HUES48 (cell line): ENCODE data around the gene PSMC3IP.

Experiments used
- H3K27ac ChIP-seq: one replicate; pipeline ENCODE4 v1.7.0; 2013; ENCODE audit warnings: low read depth, low read length, inconsistent platforms
- H3K27me3 ChIP-seq: 2 replicates; pipeline ENCODE4 v1.6.1; 2013; ENCODE audit warnings: mild to moderate bottlenecking, low read length; ENCODE audit not compliant: control insufficient read depth, insufficient read depth
- H3K36me3 ChIP-seq: 2 replicates; pipeline ENCODE4 v1.6.1; 2013; ENCODE audit warnings: low read length; ENCODE audit not compliant: control insufficient read depth, insufficient read depth
- H3K4me1 ChIP-seq: 2 replicates; pipeline ENCODE4 v1.6.1; 2013; ENCODE audit warnings: mild to moderate bottlenecking, low read length; ENCODE audit not compliant: control insufficient read depth, insufficient read depth
- H3K4me3 ChIP-seq: 2 replicates; pipeline ENCODE4 v1.5.1; 2013; ENCODE audit warnings: mild to moderate bottlenecking, low read depth, low read length
- H3K9ac ChIP-seq: 2 replicates; pipeline ENCODE4 v1.6.1; 2013; ENCODE audit warnings: mild to moderate bottlenecking, low read depth, low read length, moderate library complexity
- H3K9me3 ChIP-seq: 2 replicates; pipeline ENCODE4 v1.6.1; 2013; ENCODE audit warnings: low read length; ENCODE audit not compliant: control insufficient read depth, insufficient read depth

PSMC3IP gene

GRCh38 chr17:42536372-42537155 is 41.0 kb downstream of the PSMC3IP start:
- peaks cover 10% of the 10 kb centered on the region for H3K27me3 ChIP-seq
- H3K36me3 ChIP-seq = peaks cover 17% of the 10 kb centered on the region
- H3K27ac ChIP-seq = peak overlapping the region; percentile 58
- H3K9me3 ChIP-seq = no peaks in the 10 kb centered on the region
- peak overlapping the region; percentile 81 for H3K9ac ChIP-seq
- peaks cover 17% of the 10 kb centered on the region for H3K4me1 ChIP-seq
- H3K4me3 ChIP-seq = peak overlapping the region; percentile 65

- peaks cover 17% of the 10 kb centered on the region for H3K4me1 ChIP-seq
- H3K9ac ChIP-seq = peak within 1 kb of the TSS; percentile 81
- peaks cover 16% of the 10 kb centered on the region for H3K27me3 ChIP-seq
- H3K36me3 ChIP-seq = peaks cover 11% of the 10 kb centered on the region; the same call in 1 of the 2 replicates
- H3K9me3 ChIP-seq = no peaks in the 10 kb centered on the region
- peak within 1 kb of the TSS; percentile 65 for H3K4me3 ChIP-seq
- peak within 1 kb of the TSS; percentile 58 for H3K27ac ChIP-seq
These were observed 41.5 kb downstream of the PSMC3IP start, which contains the start of gene NAGLU for GRCh38 chr17:42536048-42536371. Gene NAGLU, plus strand, starts transcription at chr17:42536241. Its CDS starts 32 bp downstream, at chr17:42536273.

GRCh38 chr17:42535155-42536047 is 42.1 kb downstream of the PSMC3IP start:
- peak overlapping the region; percentile 65 for H3K4me3 ChIP-seq
- H3K4me1 ChIP-seq = peaks cover 17% of the 10 kb centered on the region
- no peaks in the 10 kb centered on the region for H3K9me3 ChIP-seq
- H3K27me3 ChIP-seq = peaks cover 19% of the 10 kb centered on the region
- H3K9ac ChIP-seq = no peak overlapping the region
- H3K36me3 ChIP-seq = peaks cover 6% of the 10 kb centered on the region; the same call in 1 of the 2 replicates
- no peak overlapping the region for H3K27ac ChIP-seq

GRCh38 chr17:42531455-42532354 is 45.8 kb downstream of the PSMC3IP start:
- Histone ChIP-seq H3K4me3 (peak overlapping the region; percentile 47; the same call in 1 of the 2 replicates), H3K9ac (no peak overlapping the region), H3K9me3 (no peaks in the 10 kb centered on the region), H3K27me3 (peaks cover 19% of the 10 kb centered on the region), H3K27ac (peak overlapping the region; percentile 20), H3K36me3 (no peaks in the 10 kb centered on the region), H3K4me1 (peaks cover 15% of the 10 kb centered on the region)

- Histone ChIP-seq H3K4me1 (peaks cover 14% of the 10 kb centered on the region), H3K27me3 (peaks cover 19% of the 10 kb centered on the region), H3K27ac (no peak overlapping the region), H3K9me3 (no peaks in the 10 kb centered on the region), H3K36me3 (no peaks in the 10 kb centered on the region), H3K9ac (no peak overlapping the region), H3K4me3 (no peak overlapping the region)
These were observed 46.5 kb downstream of the PSMC3IP start for GRCh38 chr17:42530952-42531454.

- Histone ChIP-seq H3K9ac (no peak overlapping the region), H3K4me1 (0 out of 2 replicates have a peak, but pooled peaks cover 3% of the 10 kb centered on the region), H3K27me3 (peaks cover 19% of the 10 kb centered on the region), H3K4me3 (no peak overlapping the region), H3K36me3 (no peaks in the 10 kb centered on the region), H3K27ac (no peak overlapping the region), H3K9me3 (no peaks in the 10 kb centered on the region)
These were observed 48.5 kb downstream of the PSMC3IP start for GRCh38 chr17:42529061-42529460.

- Histone ChIP-seq H3K36me3 (no peaks in the 10 kb centered on the region), H3K4me3 (no peak overlapping the region), H3K27ac (no peak overlapping the region), H3K9ac (no peak overlapping the region), H3K27me3 (peaks cover 11% of the 10 kb centered on the region), H3K4me1 (0 out of 2 replicates have a peak, but pooled peaks cover 3% of the 10 kb centered on the region), H3K9me3 (no peaks in the 10 kb centered on the region)
These were observed 49.6 kb downstream of the PSMC3IP start for GRCh38 chr17:42527932-42528331.

- H3K27ac ChIP-seq = no peak overlapping the region
These were observed 51.5 kb downstream of the PSMC3IP start for GRCh38 chr17:42526031-42526444.

GRCh38 chr17:42525221-42525620 is 52.3 kb downstream of the PSMC3IP start:
- Histone ChIP-seq H3K36me3 (peaks cover 9% of the 10 kb centered on the region), H3K4me1 (peaks cover 13% of the 10 kb centered on the region), H3K9ac (no peak overlapping the region), H3K4me3 (no peak overlapping the region), H3K27me3 (no peaks in the 10 kb centered on the region; the same call in 1 of the 2 replicates), H3K9me3 (no peaks in the 10 kb centered on the region), H3K27ac (no peak overlapping the region)

More at GRCh38 chr17:42526031-42526444, 51.5 kb downstream of the PSMC3IP start:
- peaks cover 7% of the 10 kb centered on the region for H3K36me3 ChIP-seq
- H3K9ac ChIP-seq = no peak overlapping the region
- peaks cover 3% of the 10 kb centered on the region; the same call in 1 of the 2 replicates for H3K27me3 ChIP-seq
- no peak overlapping the region for H3K4me3 ChIP-seq
- no peaks in the 10 kb centered on the region for H3K9me3 ChIP-seq
- H3K4me1 ChIP-seq = peaks cover 5% of the 10 kb centered on the region

- Histone ChIP-seq H3K4me3 (no peak overlapping the region), H3K36me3 (peaks cover 13% of the 10 kb centered on the region), H3K27me3 (no peaks in the 10 kb centered on the region), H3K9me3 (no peaks in the 10 kb centered on the region), H3K4me1 (peaks cover 26% of the 10 kb centered on the region), H3K9ac (no peak overlapping the region), H3K27ac (no peak overlapping the region)
These were observed 54.7 kb downstream of the PSMC3IP start for GRCh38 chr17:42522798-42523278.
